HG03354 (cell line): ENCODE data around the gene PRR5.
"Not testable (repeated sequence)": the region's sequence is repeated elsewhere in the genome, so short reads cannot be mapped to it uniquely, and the experiment has no call there.

Experiments
- ATAC-seq: cut with Tn5 transposase; IDR thresholded peaks from one replicate; pipeline ENCODE4 v1.9.1; 2021; ENCODE audit warnings: mild to moderate bottlenecking; ENCODE audit not compliant: unreplicated experiment, poor library complexity, severe bottlenecking

The PRR5 gene

DNA sequence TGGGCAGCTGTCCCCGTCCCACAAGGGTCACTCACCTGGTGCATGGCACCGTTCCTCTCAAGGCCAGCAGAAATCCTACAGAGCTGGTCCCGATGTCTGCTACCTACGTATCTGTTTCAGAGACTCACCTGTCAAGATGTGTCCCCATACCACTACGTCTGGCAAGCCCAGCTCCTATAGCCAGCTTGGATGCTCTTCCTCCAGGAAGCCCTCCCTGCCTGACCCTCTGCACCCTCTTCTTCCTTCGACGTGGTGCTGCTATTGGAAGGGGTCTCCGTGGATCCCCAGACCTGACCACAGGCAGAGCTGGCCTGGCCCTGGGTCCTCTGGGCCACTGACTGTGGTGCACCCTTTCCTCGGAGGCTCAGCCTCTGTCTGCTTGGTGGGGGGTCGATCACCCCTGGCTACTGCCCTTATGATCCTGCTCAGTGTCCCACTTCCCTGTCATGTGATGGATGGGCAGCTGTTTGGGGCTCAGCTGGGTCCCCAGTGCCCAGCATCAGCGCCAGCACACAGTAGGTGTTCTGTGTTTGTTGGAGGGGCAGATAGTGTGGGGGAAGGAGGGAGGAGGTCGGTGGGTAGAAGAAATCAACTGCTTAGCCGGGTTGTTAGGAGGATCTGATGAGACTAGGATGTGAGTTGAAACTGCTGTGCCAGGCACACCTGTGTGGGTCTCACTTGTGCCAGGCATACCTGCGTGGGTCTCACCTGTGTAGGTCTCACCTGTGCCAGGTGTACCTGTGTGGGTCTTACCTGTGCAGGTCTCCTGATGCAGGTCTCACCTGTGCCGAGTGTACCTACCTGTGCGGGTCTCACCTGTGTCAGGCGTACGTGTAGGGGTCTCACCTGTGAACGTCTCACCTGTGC lies 28.7 kb downstream of the PRR5 start:
- no peak for ATAC-seq

DNA sequence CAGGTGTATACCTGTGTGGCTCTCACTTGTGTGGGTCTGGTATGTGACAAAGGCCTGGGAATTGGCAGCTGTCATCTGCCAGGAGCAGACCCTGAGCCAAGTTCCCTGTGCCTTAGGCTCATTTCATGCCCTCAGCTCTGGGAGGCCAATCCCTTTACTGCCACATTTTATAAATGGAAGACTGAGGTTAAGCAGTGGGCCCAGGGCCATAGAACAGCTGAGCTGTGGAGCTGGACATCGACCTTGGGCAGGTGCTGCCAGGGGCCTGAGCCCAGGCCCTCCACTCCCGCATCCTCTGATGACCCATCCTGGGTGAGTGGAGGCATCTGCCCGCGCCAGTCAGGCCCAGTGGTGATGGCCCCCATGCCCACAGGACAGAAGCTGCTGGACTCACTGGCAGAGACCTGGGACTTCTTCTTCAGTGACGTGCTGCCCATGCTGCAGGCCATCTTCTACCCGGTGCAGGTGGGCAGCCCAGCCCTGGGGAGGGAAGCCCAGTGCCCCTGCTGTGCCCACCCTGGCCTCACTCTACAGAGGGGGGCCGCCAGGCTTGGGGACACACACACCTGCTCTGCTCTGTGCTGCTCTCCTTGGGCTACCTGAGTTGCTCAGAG lies 29.5 kb downstream of the PRR5 start:
- no peak for ATAC-seq

DNA sequence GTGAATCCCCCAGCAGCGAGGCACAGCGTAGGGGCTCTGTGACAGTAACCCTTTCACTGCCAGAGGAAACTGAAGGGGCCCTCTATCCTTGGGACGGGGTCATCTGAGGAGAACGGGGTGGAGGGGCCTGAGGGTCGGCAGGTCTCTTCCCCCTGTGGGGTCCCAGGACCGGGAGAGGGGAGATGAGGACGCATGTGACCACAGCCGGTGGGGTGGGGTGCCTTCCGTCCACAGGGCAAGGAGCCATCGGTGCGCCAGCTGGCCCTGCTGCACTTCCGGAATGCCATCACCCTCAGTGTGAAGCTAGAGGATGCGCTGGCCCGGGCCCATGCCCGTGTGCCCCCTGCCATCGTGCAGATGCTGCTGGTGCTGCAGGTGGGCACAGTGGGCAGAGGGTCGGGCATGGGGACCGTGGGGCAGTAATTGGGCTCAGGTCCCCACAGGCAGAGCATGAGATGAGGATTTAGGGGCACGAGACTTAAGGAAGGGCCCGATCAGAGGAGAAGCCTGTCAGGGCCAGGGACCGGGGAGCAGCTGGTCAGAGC lies 30.1 kb downstream of the PRR5 start:
- ATAC-seq = no peak

DNA sequence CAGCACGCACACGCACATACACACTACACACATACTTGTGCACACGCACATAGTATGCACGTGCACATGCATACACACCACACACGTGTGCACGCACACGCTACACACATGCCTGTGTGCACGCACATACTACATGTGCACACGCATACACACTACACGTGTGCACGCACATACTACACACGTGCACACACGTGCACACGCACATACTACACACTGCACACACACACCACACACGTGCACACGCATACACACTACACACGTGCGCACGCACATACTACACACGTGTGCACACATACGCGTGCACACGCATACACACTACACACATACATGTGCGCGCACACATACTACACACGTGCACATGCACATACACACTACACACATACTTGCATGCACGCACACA lies 30.7 kb downstream of the PRR5 start:
- no peak for ATAC-seq

DNA sequence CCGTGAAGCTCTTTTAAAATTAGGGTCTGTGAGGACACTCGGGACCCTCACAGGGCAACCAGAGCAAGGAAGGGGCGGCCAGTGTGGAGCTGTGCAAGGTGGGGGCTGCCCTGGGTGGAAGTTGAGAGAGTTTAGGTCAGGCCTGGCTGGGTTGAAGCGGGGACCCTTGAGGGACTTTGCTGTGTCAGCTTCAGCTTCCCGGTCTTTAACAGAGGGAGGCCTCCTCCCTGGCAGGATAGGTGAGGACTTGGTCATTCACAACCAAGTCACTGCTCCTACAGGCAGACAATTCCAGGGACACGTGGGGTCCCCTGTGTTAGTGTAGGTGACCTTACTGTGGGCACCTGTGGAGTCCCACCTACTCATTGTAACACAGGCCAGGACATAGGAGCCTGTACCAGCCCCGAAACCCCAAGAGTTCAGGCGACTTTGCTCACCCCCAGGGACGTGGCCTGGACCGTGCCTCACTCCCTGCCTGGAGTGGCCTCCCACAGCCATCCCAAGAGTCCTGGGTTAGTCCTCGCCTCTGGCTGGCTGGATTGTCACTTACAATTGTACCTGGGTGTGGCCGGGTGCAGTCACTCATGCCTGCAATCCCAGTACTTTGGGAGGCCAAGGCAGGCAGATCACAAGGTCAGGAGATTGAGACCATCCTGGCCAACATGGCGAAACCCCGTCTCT lies 31.6 kb downstream of the PRR5 start:
- ATAC-seq = no peak

DNA sequence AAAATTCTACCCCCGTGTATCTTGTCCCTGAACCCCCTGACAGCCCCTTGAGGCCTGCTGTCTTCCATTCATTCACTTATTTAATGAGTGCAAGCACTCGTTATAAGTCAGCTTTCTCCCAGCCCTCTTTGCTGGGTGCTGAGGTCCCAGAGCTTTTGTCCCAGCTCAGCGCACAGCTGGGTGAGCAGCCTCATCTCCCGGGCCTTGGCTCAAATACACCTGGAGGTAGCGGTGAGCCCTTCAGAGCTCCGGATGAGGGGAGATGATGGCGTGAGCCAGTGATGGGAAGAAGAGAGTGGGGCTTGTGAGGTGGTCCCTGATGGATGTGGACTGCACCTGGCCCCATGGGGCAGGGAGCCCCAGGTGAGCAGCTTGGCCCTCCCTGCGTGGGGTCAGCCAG lies 32.3 kb downstream of the PRR5 start:
- no peak for ATAC-seq

DNA sequence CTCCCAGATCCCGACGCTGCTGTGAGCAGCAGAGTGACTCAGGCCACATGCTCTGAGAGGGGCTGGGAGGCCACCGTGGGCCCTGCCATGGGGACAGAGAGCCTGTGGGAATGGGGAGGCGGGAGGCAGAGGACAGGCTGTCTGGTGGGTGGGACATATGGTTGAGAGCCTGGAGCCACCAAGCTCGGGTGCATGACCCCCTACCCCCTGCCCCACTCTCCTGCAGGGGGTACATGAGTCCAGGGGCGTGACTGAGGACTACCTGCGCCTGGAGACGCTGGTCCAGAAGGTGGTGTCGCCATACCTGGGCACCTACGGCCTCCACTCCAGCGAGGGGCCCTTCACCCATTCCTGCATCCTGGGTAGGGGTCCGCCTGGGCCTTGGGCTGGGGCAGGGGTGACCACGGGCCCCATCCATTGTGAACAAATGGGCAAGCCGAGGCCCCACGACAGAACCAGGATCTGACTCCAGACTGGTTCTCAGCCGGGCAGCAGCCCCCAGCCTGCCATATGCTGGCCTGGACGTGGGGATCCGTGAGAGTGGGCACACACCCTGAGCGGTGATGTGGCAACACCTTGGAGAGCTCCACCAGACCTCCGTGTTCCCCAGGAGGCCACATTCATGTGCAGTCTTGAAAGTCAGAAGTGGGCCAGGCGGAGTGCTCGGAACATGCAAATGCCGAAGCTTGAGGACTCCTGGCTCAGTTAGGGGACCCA lies 33.0 kb downstream of the PRR5 start:
- ATAC-seq = no peak

DNA sequence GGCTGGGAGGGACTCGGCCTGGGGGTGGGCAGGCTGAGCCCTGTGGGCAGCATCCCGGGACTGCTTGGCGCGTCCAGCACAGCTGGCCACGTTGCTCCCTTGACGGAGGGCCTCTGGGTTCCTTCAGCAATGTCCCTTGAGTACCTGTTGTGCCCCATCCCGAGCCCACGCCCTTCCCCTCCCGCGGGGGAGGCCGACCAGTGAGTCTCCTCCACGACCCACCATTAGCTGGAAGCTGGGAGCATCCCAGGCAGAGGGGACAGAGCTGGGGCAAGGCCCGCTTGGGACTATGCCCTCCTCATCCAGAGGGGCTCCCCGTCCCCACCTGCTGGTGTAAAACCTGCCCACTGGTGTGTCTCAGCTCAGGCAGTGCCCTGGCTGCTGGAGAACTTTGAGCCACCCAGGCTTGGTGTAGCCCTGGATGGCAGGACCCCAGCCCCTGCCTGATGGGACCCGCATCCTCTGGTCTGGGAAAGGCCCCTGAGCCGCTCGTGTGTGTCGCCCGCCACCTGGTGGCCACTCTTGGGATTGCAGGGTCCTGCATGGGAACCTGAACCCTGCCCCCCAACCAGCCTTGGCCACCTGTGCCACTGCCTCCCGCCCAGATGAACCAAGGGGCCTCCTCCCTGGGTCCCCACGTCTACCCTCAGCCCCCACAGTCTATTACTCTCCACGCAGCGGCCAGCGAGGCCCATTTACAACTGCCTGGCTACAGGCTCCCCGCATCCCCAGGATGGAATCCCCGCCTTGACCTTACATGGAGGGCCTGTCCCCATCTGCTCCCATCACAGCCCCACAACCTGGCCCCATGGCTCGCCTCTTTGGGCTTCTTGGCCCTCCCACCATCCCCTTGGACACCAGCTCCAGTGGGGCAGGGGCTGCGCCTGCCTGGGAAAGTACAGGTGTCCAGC lies 33.8 kb downstream of the PRR5 start:
- ATAC-seq = no peak

DNA sequence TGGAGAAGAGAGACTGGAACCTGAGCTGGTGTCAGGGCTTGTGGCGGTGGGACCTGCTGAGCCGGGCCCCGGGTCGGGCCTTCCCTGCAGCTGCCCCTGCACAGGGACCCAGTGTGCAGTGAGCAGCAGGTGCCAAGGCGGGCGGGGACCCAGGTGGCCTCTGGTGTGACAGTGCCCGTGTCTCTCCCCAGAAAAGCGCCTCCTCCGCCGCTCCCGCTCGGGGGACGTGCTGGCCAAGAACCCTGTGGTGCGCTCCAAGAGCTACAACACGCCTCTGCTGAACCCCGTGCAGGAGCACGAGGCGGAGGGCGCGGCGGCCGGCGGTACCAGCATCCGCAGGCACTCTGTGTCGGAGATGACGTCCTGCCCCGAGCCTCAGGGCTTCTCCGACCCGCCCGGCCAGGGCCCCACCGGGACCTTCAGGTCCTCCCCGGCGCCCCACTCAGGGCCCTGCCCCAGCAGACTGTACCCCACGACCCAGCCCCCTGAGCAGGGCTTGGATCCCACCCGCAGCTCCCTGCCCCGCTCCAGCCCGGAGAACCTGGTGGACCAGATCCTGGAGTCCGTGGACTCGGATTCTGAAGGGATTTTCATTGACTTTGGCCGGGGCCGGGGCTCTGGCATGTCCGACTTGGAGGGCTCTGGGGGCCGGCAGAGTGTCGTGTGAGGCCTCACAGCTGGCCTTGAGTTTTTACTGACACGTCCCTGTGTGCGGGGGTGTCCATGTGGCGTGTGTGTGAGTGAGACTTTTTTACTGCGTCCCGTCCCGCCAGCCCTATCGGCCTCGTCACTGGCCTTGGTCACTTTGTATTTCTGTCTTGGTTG lies 34.8 kb downstream of the PRR5 start:
- ATAC-seq = no peak

DNA sequence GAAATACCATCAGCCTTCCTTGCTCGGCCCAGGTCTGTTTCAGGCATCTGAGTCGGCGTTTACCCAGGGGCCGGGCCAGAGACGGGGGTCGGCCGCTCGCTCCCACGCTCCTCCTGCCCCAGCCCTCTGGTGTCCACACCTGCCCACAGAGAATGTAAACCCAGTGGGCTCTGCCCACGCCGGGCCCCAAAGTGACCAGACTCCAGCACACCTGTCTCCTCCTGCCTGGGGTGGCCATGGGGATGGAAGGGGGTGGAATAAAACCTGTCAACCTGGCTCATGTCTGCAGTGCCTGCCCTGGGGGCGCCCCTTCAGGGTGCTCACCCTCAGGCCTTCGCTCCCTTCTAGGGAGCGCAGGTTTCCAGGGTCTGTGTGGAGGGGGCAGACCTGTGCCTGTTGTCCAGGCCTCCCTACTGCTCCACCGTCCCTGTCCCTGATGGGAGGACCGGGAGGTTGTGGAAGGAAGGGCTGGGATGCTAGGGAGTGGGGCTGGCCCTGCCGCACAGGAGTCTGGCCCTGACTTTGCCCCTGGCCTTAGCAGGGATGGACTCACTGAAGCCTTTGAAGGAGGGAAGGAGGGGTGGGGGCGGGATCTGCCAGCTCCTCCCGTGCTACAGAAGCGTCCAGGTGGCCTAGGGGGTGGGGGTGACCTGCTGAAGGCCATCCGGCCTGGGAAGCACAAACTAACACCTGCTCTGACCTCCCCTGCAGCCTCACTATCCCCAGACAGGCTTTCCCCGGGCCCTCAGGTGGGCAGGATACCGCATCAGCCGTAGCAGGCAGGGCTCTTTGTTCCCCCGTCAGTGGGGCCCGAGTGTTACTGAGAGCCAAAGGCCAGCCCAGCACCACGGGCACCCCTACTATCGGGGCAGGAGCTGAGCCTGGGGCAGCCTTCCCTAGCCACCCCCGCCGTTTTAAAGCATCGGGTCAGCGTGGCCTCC lies 35.7 kb downstream of the PRR5 start:
- no peak for ATAC-seq

DNA sequence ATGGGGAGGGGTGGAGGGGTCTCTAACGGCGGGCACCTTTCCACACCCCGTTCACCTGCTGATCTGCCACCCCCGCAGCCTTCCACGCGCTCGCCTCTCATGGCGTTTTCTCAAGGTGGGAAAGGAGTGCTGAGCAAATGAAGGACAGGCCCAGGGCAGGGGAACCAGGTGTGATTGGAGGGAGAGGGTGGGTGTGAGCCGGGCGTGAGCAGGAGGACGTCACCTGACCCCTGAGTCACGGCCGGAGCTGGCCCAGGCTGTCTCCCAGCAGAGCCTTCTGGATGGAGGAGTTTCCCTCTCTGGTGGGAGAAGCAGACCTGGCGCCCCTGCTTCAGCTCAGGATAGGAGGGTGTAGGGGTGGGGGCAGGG lies 36.3 kb downstream of the PRR5 start:
- ATAC-seq = no peak

DNA sequence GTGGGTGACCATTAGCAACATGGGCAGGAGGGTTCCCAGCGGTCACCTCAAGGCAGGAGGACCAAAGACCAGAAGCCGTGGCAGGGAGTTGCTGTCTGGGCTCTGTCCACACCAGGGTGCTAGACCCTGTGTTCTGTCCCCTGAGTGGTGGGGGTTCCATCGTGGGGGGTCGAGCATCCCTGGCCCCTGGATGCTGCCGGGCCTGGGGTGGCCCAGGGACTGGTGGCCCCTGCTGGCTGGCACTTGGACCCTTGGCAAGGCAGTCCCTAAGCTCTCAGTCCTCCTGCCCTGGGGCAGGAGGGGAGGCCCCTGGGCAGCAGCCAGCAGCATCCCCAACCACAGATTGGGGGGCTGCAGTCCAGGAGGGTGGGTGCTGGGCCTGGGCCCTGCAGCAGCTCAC lies 37.0 kb downstream of the PRR5 start:
- no peak for ATAC-seq

DNA sequence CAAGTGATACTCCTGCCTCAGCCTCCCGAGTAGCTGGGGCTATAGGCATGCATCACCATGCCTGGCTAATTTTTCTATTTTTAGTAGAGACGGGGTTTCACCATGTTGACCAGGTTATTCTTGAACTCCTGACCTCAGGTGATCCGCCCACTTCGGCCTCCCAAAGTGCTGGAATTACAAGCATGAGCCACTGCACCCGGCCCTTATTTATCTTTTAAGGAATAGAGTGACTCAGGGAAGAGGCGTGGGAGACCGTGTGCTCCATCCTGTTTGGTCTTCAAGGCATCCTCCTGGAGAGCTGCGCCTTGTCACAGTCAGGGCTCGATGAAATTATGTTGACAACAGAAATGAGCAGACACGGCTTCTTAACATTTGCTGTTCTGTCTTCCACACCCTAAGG lies 37.7 kb downstream of the PRR5 start:
- ATAC-seq = not testable (repeated sequence)

DNA sequence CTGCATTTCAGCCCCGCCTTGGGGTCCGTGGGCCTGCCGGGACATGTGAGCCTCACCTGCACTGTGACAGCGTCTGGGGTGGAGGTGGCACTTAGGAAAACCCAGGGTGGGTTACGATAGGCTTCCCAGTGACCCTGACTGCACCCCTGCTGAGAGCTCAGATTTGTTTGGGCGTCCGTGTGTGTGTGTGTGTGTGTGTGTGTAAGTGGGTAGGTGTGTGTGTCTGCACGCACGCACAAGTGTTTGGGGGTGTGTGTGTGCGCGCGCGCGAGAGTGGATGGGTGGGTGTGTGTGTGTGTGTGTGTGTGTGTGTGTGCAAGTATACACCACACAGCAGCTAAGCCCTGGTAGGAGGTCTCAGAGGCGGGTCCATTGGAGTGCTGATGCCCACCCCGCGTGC lies 38.3 kb downstream of the PRR5 start:
- ATAC-seq = no peak

DNA sequence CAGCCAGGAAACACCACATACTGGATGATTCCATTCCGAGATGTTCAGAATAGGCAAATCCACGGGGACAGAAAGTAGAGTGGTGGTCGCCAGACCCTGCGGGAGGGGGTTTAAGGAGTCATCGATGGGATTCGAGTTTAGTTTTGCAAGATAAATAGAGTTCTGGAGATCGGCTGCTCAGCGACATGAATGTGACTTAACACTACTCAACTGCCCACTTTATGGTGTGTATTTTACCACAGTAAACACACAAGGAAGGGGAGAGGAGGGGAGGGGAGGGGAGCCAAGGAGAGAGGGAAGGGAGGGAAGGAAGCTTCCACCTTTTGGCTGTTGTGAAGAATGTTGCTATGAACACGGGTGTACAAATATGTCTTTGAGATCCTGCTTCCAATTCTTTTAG lies 39.9 kb downstream of the PRR5 start:
- ATAC-seq = no peak

DNA sequence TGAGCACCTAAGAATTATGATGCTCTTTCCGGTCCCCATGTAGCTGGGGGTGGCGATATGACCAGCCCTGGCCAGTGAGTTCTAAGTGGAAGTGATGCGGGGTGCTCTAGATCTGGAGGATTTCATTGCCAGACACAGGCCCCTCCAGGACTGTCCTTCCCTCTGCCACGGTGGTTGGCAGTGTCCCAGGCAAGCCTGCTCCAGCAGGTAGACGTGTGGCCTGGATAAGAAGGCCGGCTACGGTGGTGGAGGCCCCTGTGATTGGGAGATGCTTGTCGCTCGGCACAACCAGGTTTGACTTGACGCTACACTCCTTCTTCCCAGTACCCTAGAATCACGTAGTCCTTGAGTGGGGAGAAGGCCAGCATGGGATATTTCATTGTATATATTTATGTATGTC lies 41.2 kb downstream of the PRR5 start:
- ATAC-seq = no peak

DNA sequence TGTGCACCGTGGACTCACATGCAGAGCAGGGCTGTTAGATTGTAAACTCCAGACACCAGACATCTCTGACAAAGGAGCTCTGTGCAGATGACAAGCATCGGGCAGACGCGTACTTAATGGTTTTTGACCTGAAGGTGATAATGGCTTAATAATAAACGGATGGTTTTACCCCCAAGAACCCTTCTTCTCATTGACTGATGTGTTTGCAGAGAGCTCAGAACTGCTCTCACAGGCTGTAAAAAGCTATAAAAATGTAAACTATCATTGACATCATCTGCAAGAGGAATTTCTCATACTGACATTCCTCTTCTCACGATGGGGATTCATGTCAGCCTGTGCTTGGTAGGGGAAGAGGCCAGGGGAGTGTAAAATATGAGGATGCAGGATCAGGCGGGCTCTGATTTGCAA lies 41.8 kb downstream of the PRR5 start:
- ATAC-seq = no peak
